ENCODE measurements around the gene CCDC88C. TPM values are rescaled to one million over a fixed set of nuclear protein-coding genes. Genes with fewer than 3 reads are reported as not detected.

CCDC88C gene
- total RNA-seq, 1 donor from 2014 or later, result 12.4 TPM

- Histone ChIP-seq H3K9ac (ENCODE audit: low read length) (no peak overlapping the region), H3K36me3 (ENCODE audit: insufficient read depth, low read length) (no peaks in the 10 kb centered on the region), H2AFZ (ENCODE audit: low read depth, low read length) (no peak overlapping the region), H3K9me3 (ENCODE audit: insufficient read depth, low read depth, low read length) (no peaks in the 10 kb centered on the region), H4K20me1 (ENCODE audit: insufficient read depth, low read length) (no peaks in the 10 kb centered on the region), H3K27me3 (ENCODE audit: insufficient read depth, low read length) (peaks cover 22% of the 10 kb centered on the region), H3K4me1 (ENCODE audit: insufficient read depth, low read length) (peaks cover 15% of the 10 kb centered on the region), H3K79me2 (ENCODE audit: insufficient read depth, low read length) (no peaks in the 10 kb centered on the region), H3K4me3 (ENCODE audit: insufficient read depth, low read depth, low read length) (no peak overlapping the region), H3K27ac (ENCODE audit: low read depth, low read length) (no peak overlapping the region), H3K4me2 (ENCODE audit: low read length) (no peak overlapping the region)
- H3K4me3 Mint-ChIP-seq (ENCODE audit: unreplicated experiment), result no peak overlapping the region
- no peaks in the 10 kb centered on the region for H3K27me3 Mint-ChIP-seq (ENCODE audit: low read depth, unreplicated experiment)
- no peak for DNase-seq (ENCODE audit: low read depth)
- TF ChIP-seq EZH2 (IDR thresholded peaks at IDR 0.05; ENCODE audit: insufficient read depth, low read length) (no peak), CTCF (IDR thresholded peaks at IDR 0.05; ENCODE audit: insufficient read depth, low read depth, low read length) (no peak)
- FAIRE-seq, result no peak
- no peaks in the 10 kb centered on the region for H3K36me3 Mint-ChIP-seq (ENCODE audit: low read depth, unreplicated experiment)
- peaks cover 42% of the 10 kb centered on the region for H3K4me1 Mint-ChIP-seq (ENCODE audit: low read depth, unreplicated experiment)
- no peak overlapping the region for H3K27ac Mint-ChIP-seq (ENCODE audit: unreplicated experiment)
- no peaks in the 10 kb centered on the region for H3K9me3 Mint-ChIP-seq (ENCODE audit: unreplicated experiment)
These were observed 46.3 kb downstream of the CCDC88C start for GRCh38 chr14:91371011-91371989.

- no peaks in the 10 kb centered on the region for H3K36me3 ChIP-seq (ENCODE audit: insufficient read depth, low read length)
- H3K9ac ChIP-seq (ENCODE audit: low read length), result no peak overlapping the region
- no peak for TF ChIP-seq EZH2 (IDR thresholded peaks at IDR 0.05; ENCODE audit: insufficient read depth, low read length)
- TF ChIP-seq CTCF (IDR thresholded peaks at IDR 0.05; ENCODE audit: insufficient read depth, low read depth, low read length), result no peak
- no peaks in the 10 kb centered on the region for H3K9me3 Mint-ChIP-seq (ENCODE audit: unreplicated experiment)
- H3K4me3 ChIP-seq (ENCODE audit: insufficient read depth, low read depth, low read length), result no peak overlapping the region
- peaks cover 15% of the 10 kb centered on the region for H3K4me1 ChIP-seq (ENCODE audit: insufficient read depth, low read length)
- H3K27ac Mint-ChIP-seq (ENCODE audit: unreplicated experiment), result no peak overlapping the region
- H3K27me3 Mint-ChIP-seq (ENCODE audit: low read depth, unreplicated experiment), result no peaks in the 10 kb centered on the region
- H4K20me1 ChIP-seq (ENCODE audit: insufficient read depth, low read length), result no peaks in the 10 kb centered on the region
- no peak for DNase-seq (ENCODE audit: low read depth)
- H3K36me3 Mint-ChIP-seq (ENCODE audit: low read depth, unreplicated experiment), result no peaks in the 10 kb centered on the region
- no peak overlapping the region for H3K4me3 Mint-ChIP-seq (ENCODE audit: unreplicated experiment)
- peaks cover 46% of the 10 kb centered on the region for H3K4me1 Mint-ChIP-seq (ENCODE audit: low read depth, unreplicated experiment)
- no peak overlapping the region for H3K4me2 ChIP-seq (ENCODE audit: low read length)
- H2AFZ ChIP-seq (ENCODE audit: low read depth, low read length), result no peak overlapping the region
- no peak for FAIRE-seq
- H3K9me3 ChIP-seq (ENCODE audit: insufficient read depth, low read depth, low read length), result no peaks in the 10 kb centered on the region
- H3K27me3 ChIP-seq (ENCODE audit: insufficient read depth, low read length), result peaks cover 20% of the 10 kb centered on the region
- H3K27ac ChIP-seq (ENCODE audit: low read depth, low read length), result no peak overlapping the region
- H3K79me2 ChIP-seq (ENCODE audit: insufficient read depth, low read length), result no peaks in the 10 kb centered on the region
These were observed 47.8 kb downstream of the CCDC88C start for GRCh38 chr14:91369628-91370445.
